H1 (cell line): ENCODE data around the gene ZNF584. TPM values are rescaled to one million over a fixed set of nuclear protein-coding genes. Genes with fewer than 3 reads are reported as not detected.

Experiments used
- CTCF ChIA-PET: fragments of 300-600 bp; sonication (Branson Sonifier 250); formaldehyde crosslinking; loops from one replicate; lab custom pipeline; 2021; ENCODE audit not compliant: partially characterized antibody; lab: Charles Lee
- POLR2A ChIA-PET: fragments of 300-600 bp; sonication (Branson Sonifier 250); formaldehyde crosslinking; loops from one replicate; lab custom pipeline; 2021; ENCODE audit warnings: inconsistent platforms; ENCODE audit not compliant: partially characterized antibody; lab: Charles Lee
- DNase-seq, 2 experiments: peaks; one replicate each; pipeline versions ENCODE4 v3.0.0 to v3.0.0-alpha.2; 2010 to 2022; ENCODE audit warnings: low spot score in 2 of 2, low read depth in 1 of 2, mixed read lengths in 1 of 2
- FAIRE-seq: peaks from 2 replicates; lab custom pipeline; 2011; peaks lifted over from hg19 to GRCh38; lab: Jason Lieb, UNC
- H2AFZ ChIP-seq: 2 replicates; pipeline ENCODE4 v1.8.1; 2012; ENCODE audit warnings: low read length, inconsistent platforms
- H2AK5ac ChIP-seq: 2 replicates; pipeline ENCODE4 v1.6.1; 2013; ENCODE audit warnings: low read depth, low read length
- H2BK120ac ChIP-seq: replicated peaks from 2 replicates; pipeline ENCODE3; 2013; ENCODE audit warnings: low read depth, low read length, inconsistent platforms
- H2BK12ac ChIP-seq: 2 replicates; pipeline ENCODE4 v1.6.1; 2013; ENCODE audit warnings: low read depth, low read length
- H2BK15ac ChIP-seq: 2 replicates; pipeline ENCODE4 v1.6.1; 2013; ENCODE audit warnings: low read length
- H2BK20ac ChIP-seq: 2 replicates; pipeline ENCODE4 v1.6.1; 2013; ENCODE audit warnings: low read length
- H2BK5ac ChIP-seq: 2 replicates; pipeline ENCODE4 v1.6.1; 2013; ENCODE audit warnings: low read depth, low read length
- H3K14ac ChIP-seq: 2 replicates; pipeline ENCODE4 v1.6.1; 2013; ENCODE audit warnings: inconsistent platforms; ENCODE audit not compliant: insufficient read length
- H3K18ac ChIP-seq: 2 replicates; pipeline ENCODE4 v1.6.1; 2013; ENCODE audit warnings: low read length; ENCODE audit errors: extremely low read depth
- H3K23ac ChIP-seq: 2 replicates; pipeline ENCODE4 v1.6.1; 2013; ENCODE audit warnings: inconsistent platforms; ENCODE audit not compliant: insufficient read length
- H3K23me2 ChIP-seq: 2 replicates; pipeline ENCODE4 v1.6.1; 2013; ENCODE audit warnings: low read depth, low read length
- H3K27ac ChIP-seq: 2 replicates; pipeline ENCODE4 v1.6.1; 2011; ENCODE audit warnings: low read depth, low read length, inconsistent platforms
- H3K27me3 ChIP-seq, 4 experiments: replicated peaks in 1 of 4; 1 replicate in 1 of 4; 2 replicates in 3 of 4; pipeline versions ENCODE4 v1.6.1 to v1.8.1; 2011 to 2013; ENCODE audit warnings: low read length in 3 of 4, mild to moderate bottlenecking in 3 of 4, inconsistent platforms in 2 of 4, mixed read lengths in 2 of 4, moderate library complexity in 1 of 4; ENCODE audit not compliant: control insufficient read depth in 3 of 4, insufficient read depth in 3 of 4; ENCODE audit errors: extremely low read depth in 1 of 4
- H3K36me3 ChIP-seq, 4 experiments: 2 replicates each; pipeline versions ENCODE4 v1.6.1 to v1.8.1; 2011 to 2013; ENCODE audit warnings: mild to moderate bottlenecking in 4 of 4, low read length in 3 of 4, moderate library complexity in 2 of 4, control low read depth in 1 of 4, inconsistent platforms in 1 of 4; ENCODE audit not compliant: insufficient read depth in 4 of 4, control insufficient read depth in 2 of 4
- H3K4ac ChIP-seq: replicated peaks from 2 replicates; pipeline ENCODE3; 2013; ENCODE audit warnings: low read length, low read depth, mixed read lengths, inconsistent platforms; ENCODE audit not compliant: insufficient read length
- H3K4me1 ChIP-seq, 4 experiments: replicated peaks in 1 of 4; 1 replicate in 1 of 4; 2 replicates in 3 of 4; pipeline versions ENCODE4 v1.6.1 to v1.8.1; 2011 to 2013; ENCODE audit warnings: low read length in 3 of 4, inconsistent platforms in 2 of 4, mixed read lengths in 1 of 4; ENCODE audit not compliant: insufficient read depth in 4 of 4, control insufficient read depth in 3 of 4
- H3K4me2 ChIP-seq, 2 experiments: 2 replicates each; pipeline versions ENCODE4 v1.6.1 to v1.8.1; 2011 to 2013; ENCODE audit warnings: low read depth in 2 of 2, low read length in 2 of 2, control low read depth in 1 of 2, inconsistent platforms in 1 of 2, mild to moderate bottlenecking in 1 of 2; ENCODE audit not compliant: insufficient read depth in 1 of 2
- H3K4me3 ChIP-seq, 4 experiments: fragments of 200-600, 300-600 bp in 1 of 4; sonication (generic), shearing (Covaris generic), sonication (Bioruptor Twin) in 1 of 4; 2 replicates each; pipeline versions ENCODE4 v1.5.1 to v1.8.1; 2011 to 2016; ENCODE audit warnings: low read length in 4 of 4, low read depth in 3 of 4, control low read depth in 2 of 4, inconsistent platforms in 2 of 4, mild to moderate bottlenecking in 2 of 4, mixed read lengths in 1 of 4, moderate library complexity in 1 of 4; ENCODE audit not compliant: insufficient read depth in 2 of 4; ENCODE audit errors: extremely low read depth in 1 of 4
- H3K56ac ChIP-seq: replicated peaks from 2 replicates; pipeline ENCODE3; 2013; ENCODE audit warnings: low read depth, mild to moderate bottlenecking, mixed read lengths, low read length, inconsistent platforms; ENCODE audit not compliant: insufficient read length
- H3K79me1 ChIP-seq: 2 replicates; pipeline ENCODE4 v1.6.1; 2013; ENCODE audit warnings: low read depth, low read length, control low read depth
- H3K79me2 ChIP-seq, 2 experiments: 2 replicates each; pipeline versions ENCODE4 v1.6.1 to v1.8.1; 2012 to 2013; ENCODE audit warnings: low read length in 2 of 2, mild to moderate bottlenecking in 2 of 2, inconsistent platforms in 1 of 2; ENCODE audit not compliant: insufficient read depth in 2 of 2, control insufficient read depth in 1 of 2
- H3K9ac ChIP-seq, 4 experiments: replicated peaks in 1 of 4; 1 replicate in 1 of 4; 2 replicates in 3 of 4; pipeline versions ENCODE4 v1.6.1 to v1.8.1; 2011 to 2013; ENCODE audit warnings: low read depth in 3 of 4, low read length in 3 of 4, control low read depth in 2 of 4, mild to moderate bottlenecking in 2 of 4, moderate library complexity in 2 of 4, inconsistent platforms in 1 of 4; ENCODE audit errors: extremely low read depth in 1 of 4
- H3K9me3 ChIP-seq, 2 experiments: 2 replicates each; pipeline versions ENCODE4 v1.6.1 to v1.8.1; 2012 to 2013; ENCODE audit warnings: mild to moderate bottlenecking in 2 of 2, moderate library complexity in 2 of 2, control low read depth in 1 of 2, inconsistent platforms in 1 of 2, low read depth in 1 of 2, low read length in 1 of 2, mixed read lengths in 1 of 2; ENCODE audit not compliant: insufficient read depth in 2 of 2
- H4K20me1 ChIP-seq, 2 experiments: replicated peaks in 1 of 2; 2 replicates each; pipeline versions ENCODE3 to v1.8.1; 2011 to 2013; ENCODE audit warnings: inconsistent platforms in 2 of 2, low read length in 2 of 2, mild to moderate bottlenecking in 1 of 2; ENCODE audit not compliant: insufficient read depth in 2 of 2, control insufficient read depth in 1 of 2
- H4K5ac ChIP-seq: 2 replicates; pipeline ENCODE4 v1.6.1; 2013; ENCODE audit warnings: low read length, low read depth, mixed read lengths, inconsistent platforms; ENCODE audit not compliant: insufficient read length
- H4K8ac ChIP-seq: 2 replicates; pipeline ENCODE4 v1.8.0; 2013; ENCODE audit warnings: mild to moderate bottlenecking, moderate library complexity, low read length, inconsistent platforms; ENCODE audit not compliant: insufficient read depth; ENCODE audit errors: extremely low read depth
- H4K91ac ChIP-seq: replicated peaks from 2 replicates; pipeline ENCODE3; 2013; ENCODE audit warnings: low read length, mixed read lengths, inconsistent platforms; ENCODE audit not compliant: insufficient read length
- BACH1 ChIP-seq: IDR thresholded peaks from 2 replicates; pipeline ENCODE4 v1.6.1; 2012; ENCODE audit warnings: low read length, improper control_type of control experiment
- CREB1 ChIP-seq: IDR thresholded peaks from 2 replicates; pipeline ENCODE4 v1.6.1; 2012; ENCODE audit warnings: inconsistent platforms
- CTCF ChIP-seq, 3 experiments: IDR thresholded peaks; 1 replicate in 2 of 3; 2 replicates in 1 of 3; pipeline versions ENCODE4 v1.5.1 to v1.6.1; 2011; ENCODE audit warnings: low read length in 3 of 3, mild to moderate bottlenecking in 3 of 3, inconsistent platforms in 2 of 3, low read depth in 1 of 3, moderate library complexity in 1 of 3; ENCODE audit not compliant: insufficient read depth in 1 of 3; ENCODE audit errors: control extremely low read depth in 1 of 3
- GTF2F1 ChIP-seq: IDR thresholded peaks from 2 replicates; pipeline ENCODE4 v1.6.1; 2012; ENCODE audit warnings: low read depth, low read length, improper control_type of control experiment, borderline replicate concordance
- JUN ChIP-seq: IDR thresholded peaks from 2 replicates; pipeline ENCODE4 v1.6.1; 2011; ENCODE audit warnings: low read depth, mild to moderate bottlenecking, improper control_type of control experiment, low read length
- KDM4A ChIP-seq: IDR thresholded peaks from one replicate; pipeline ENCODE4 v1.7.1; 2012; ENCODE audit warnings: low read depth, mild to moderate bottlenecking, moderate library complexity, low read length, inconsistent platforms; ENCODE audit not compliant: severe bottlenecking
- NANOG ChIP-seq: IDR thresholded peaks from 2 replicates; pipeline ENCODE4 v1.6.1; 2011; ENCODE audit warnings: low read length, low read depth, mild to moderate bottlenecking, inconsistent platforms; ENCODE audit not compliant: insufficient read depth, poor library complexity, severe bottlenecking
- RAD21 ChIP-seq, 2 experiments: IDR thresholded peaks in 1 of 2; conservative IDR thresholded peaks in 1 of 2; 2 replicates each; pipeline ENCODE4 v1.6.1; 2011; ENCODE audit warnings: low read depth in 2 of 2, low read length in 2 of 2, improper control_type of control experiment in 1 of 2, inconsistent platforms in 1 of 2, mild to moderate bottlenecking in 1 of 2, moderate library complexity in 1 of 2
- RBBP5 ChIP-seq: IDR thresholded peaks from 2 replicates; pipeline ENCODE4 v1.7.1; 2012; ENCODE audit warnings: low read depth, mild to moderate bottlenecking, inconsistent platforms, low read length, moderate library complexity, borderline replicate concordance
- TAF7 ChIP-seq: optimal IDR thresholded peaks from 2 replicates; pipeline ENCODE3; 2011; ENCODE audit warnings: low read depth, mild to moderate bottlenecking, inconsistent platforms, low read length, moderate library complexity, borderline replicate concordance
- TEAD4 ChIP-seq: IDR thresholded peaks from 2 replicates; pipeline ENCODE4 v1.6.1; 2012; ENCODE audit warnings: low read depth, low read length, inconsistent platforms, mixed read lengths
- WGBS, 2 experiments: shearing (Covaris generic) in 1 of 2; methylation state at CpG; one replicate each; pipeline versions ENCODE4 v1.1.6 to v1.1.7; 2013 to 2015; ENCODE audit warnings: low lambda C conversion rate in 2 of 2, mixed read lengths in 2 of 2, inconsistent platforms in 1 of 2, low coverage in 1 of 2, missing lambda C conversion rate in 1 of 2; ENCODE audit not compliant: insufficient replicate concordance in 2 of 2, insufficient coverage in 1 of 2, insufficient read length in 1 of 2; ENCODE audit errors: extremely low coverage in 1 of 2, missing lambda C conversion rate in 1 of 2; 5-methylcytosine and 5-hydroxymethylcytosine counted together
- polyA plus RNA-seq, 7 experiments: library from polyadenylated mRNA; depleted of rRNA in 3 of 7; stranded (reverse) in 5 of 7; unstranded in 2 of 7; fragments of >200 nt in 5 of 7; fragments of 200-250 nt in 2 of 7; gene quantifications; 1 replicate in 5 of 7; 2 replicates in 1 of 7; 4 replicates in 1 of 7; pipeline versions ENCODE4 v1.2.1 to v1.2.3, GENCODE V29; 2011 to 2013; ENCODE audit warnings: missing spikeins in 2 of 7, mixed read lengths in 2 of 7
- total RNA-seq: library from RNA; stranded (reverse); fragmentation: NEBNext Ultra II Directional; extraction: Animal tissue kit (Norgen Biotek cat#: 25700); gene quantifications from 2 replicates; pipeline ENCODE4 v1.2.1, GENCODE V29; 2021

The ZNF584 gene
- total and polyA plus RNA-seq, 2 of the 8 experiments (the other 6 are each of a cell fraction or from before 2014, with no cell fraction given) = 2.5 to 5.2 TPM

GRCh38 chr19:58379246-58379645 lies 29.2 kb upstream of the ZNF584 start:
- H2BK20ac ChIP-seq = no peak overlapping the region
- H3K9ac ChIP-seq = no peak overlapping the region
- H3K79me2 ChIP-seq = no peaks in the 10 kb centered on the region; a peak in 1 of 4 replicates
- peaks cover 0 to 5% of the 10 kb centered on the region in 2 experiments for H4K20me1 ChIP-seq
- H2BK15ac ChIP-seq = no peak overlapping the region
- H2BK12ac ChIP-seq = no peak overlapping the region
- DNase-seq (no peak), FAIRE-seq (no peak)
- no peak overlapping the region for H3K23ac ChIP-seq
- no peaks in the 10 kb centered on the region for H3K9me3 ChIP-seq
- no peak overlapping the region for H4K91ac ChIP-seq
- no peak overlapping the region for H2AFZ ChIP-seq
- no peaks in the 10 kb centered on the region; the same call in 1 of the 2 replicates for H3K79me1 ChIP-seq
- H3K36me3 ChIP-seq = no peaks in the 10 kb centered on the region
- no peak overlapping the region for H2AK5ac ChIP-seq
- no peak overlapping the region for H2BK120ac ChIP-seq
- no peak overlapping the region; the same call in 1 of the 2 replicates for H4K8ac ChIP-seq
- H3K14ac ChIP-seq = no peak overlapping the region
- no peak overlapping the region for H3K56ac ChIP-seq
- no peaks in the 10 kb centered on the region for H3K27me3 ChIP-seq
- no peak overlapping the region for H3K18ac ChIP-seq
- H3K23me2 ChIP-seq = peaks cover 7% of the 10 kb centered on the region
- ChIA-PET CTCF (interaction anchor here (1.0 to 1.7 kb wide), 4 partner anchors 8 to 17 kb away, joined by 4 to 6 read pairs (median 4); partner anchors contain the start of gene ZNF497), POLR2A (interaction anchor here (1.1 to 8.5 kb wide), 5 partner anchors 9 to 165 kb away, joined by 3 to 94 read pairs (median 8); partner anchors contain the start of genes TRIM28 and ZNF497)
- no peak overlapping the region for H3K4me3 ChIP-seq
- no peak overlapping the region; a peak in 1 of 4 replicates for H3K4me2 ChIP-seq
- H4K5ac ChIP-seq = no peak overlapping the region
- H3K4me1 ChIP-seq = peaks cover 0 to 4% (median 2%) of the 10 kb centered on the region in 4 experiments; a peak in 2 of 7 replicates
- no peak overlapping the region for H3K27ac ChIP-seq
- no peak overlapping the region for H3K4ac ChIP-seq
- WGBS, 2 experiments = 86% methylated on average over 5 of the region's 6 CpGs; no CpG with 5 or more reads in 1 of the 2 experiments
- no peak overlapping the region for H2BK5ac ChIP-seq
- TF ChIP-seq JUN (no peak), KDM4A (no peak), GTF2F1 (no peak), CREB1 (no peak), RBBP5 (no peak), BACH1 (no peak), NANOG (no peak), TAF7 (no peak), TEAD4 (no peak), CTCF (IDR thresholded peaks at IDR 0.05; ENCODE audit: control extremely low read depth in 1 of 3, insufficient read depth in 1 of 3, low read depth in 1 of 3, low read length in 3 of 3) (no peak), RAD21 (IDR thresholded peaks at IDR 0.05 in 1 of 2, conservative IDR thresholded peaks at IDR 0.05 in 1 of 2; ENCODE audit: low read depth in 2 of 2, low read length in 2 of 2) (no peak)
